NCI-H460 (cell line): Measurements from ENCODE around the gene TPBGL. TPM values are rescaled to one million over a fixed set of nuclear protein-coding genes. Genes with fewer than 3 reads are reported as not detected.

Source experiments
- DNase-seq: peaks from one replicate; pipeline ENCODE4 v3.0.0-alpha.2; 2016; ENCODE audit warnings: low read depth; ENCODE audit errors: extremely low read depth
- total RNA-seq: library from RNA; depleted of rRNA; stranded (reverse); fragments of >200 nt; shearing (Covaris generic); gene quantifications from 2 replicates; pipeline ENCODE4 v1.2.3, GENCODE V29; 2014; rRNA removed

TPBGL gene
- total RNA-seq, 1 experiment from 2014 or later = not detected

- DNase-seq = no peak
Observed at GRCh38 chr11:75286826-75287465, 46.4 kb downstream of the TPBGL start.

- no peak for DNase-seq
Observed at GRCh38 chr11:75287579-75287978, 47.0 kb downstream of the TPBGL start.

GRCh38 chr11:75289511-75289760 is 48.9 kb downstream of the TPBGL start:
- DNase-seq = no peak

DNA sequence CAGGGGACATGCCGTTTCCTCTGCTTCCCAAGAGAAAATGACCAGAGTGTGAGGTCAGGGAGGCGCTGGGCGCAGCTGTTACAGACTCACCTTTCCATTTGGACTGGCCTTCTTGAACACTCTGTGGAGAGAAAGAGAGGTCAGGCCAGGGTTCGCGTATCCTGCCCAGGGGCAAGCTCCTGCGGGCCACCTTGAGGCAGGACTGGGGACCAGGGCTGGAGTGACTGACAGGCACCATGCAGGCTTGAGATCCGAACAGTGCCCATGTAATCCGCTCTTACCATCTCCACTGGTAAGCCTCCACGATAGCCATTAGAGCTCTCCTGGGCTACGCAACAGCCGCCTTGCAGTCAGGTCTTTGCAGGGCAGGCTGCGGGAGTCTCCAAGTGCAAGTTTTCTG is 49.3 kb downstream of the TPBGL start:
- DNase-seq = no peak

- no peak for DNase-seq
Observed at GRCh38 chr11:75291741-75292140, 51.2 kb downstream of the TPBGL start.

DNA sequence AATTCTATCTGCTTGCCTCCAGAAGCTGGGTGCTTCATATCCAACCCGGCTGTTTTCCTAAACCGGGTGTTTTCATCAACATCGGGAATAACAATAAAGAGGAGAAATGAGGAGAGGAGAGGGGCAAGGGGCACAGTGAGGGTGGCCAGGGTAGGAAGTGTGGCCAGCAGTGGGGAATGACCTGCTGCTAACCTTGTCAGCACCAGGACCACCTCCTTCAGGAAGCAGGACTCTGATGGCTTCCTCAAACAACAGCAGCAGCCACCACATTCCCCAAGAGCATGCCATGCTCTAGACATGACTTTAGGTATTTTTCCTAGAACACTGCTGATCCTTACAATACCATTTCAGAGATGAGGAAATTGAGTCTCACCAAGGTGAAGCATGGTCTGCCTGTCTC is 52.4 kb downstream of the TPBGL start:
- no peak for DNase-seq

Other genes with a start within 250 kb of the TPBGL start
- not detected in 2 replicates for gene OR2AT4, start 143.9 kb upstream of the TPBGL start, total RNA-seq
- 0.17 TPM in 1 of 2 replicates, not detected in the other for gene SLCO2B1, start 89.7 kb upstream of the TPBGL start, total RNA-seq
- 2.2 and 4.0 TPM in 2 replicates for gene ARRB1, start 110.9 kb downstream of the TPBGL start, total RNA-seq
- gene RPS3, start 158.7 kb downstream of the TPBGL start, total RNA-seq = 1,462 and 1,966 TPM in 2 replicates
- 4.3 and 4.7 TPM in 2 replicates for gene KLHL35, start 192.4 kb downstream of the TPBGL start, total RNA-seq